Testis (tissue), 5 donors: ENCODE results near the gene C15orf61. TPM values are rescaled to one million over a fixed set of nuclear protein-coding genes. Genes with fewer than 3 reads are reported as not detected.

Source experiments
- DNase-seq: peaks from one replicate; pipeline ENCODE4 v3.0.0-alpha.2; 2019
- H3K27ac ChIP-seq, 2 donors: fragments of 200-600 bp; sonication (generic); one replicate each; pipeline ENCODE4 v1.5.1; 2019
- H3K27me3 ChIP-seq: fragments of 200-600 bp; sonication (generic); one replicate; pipeline ENCODE4 v1.5.1; 2019
- H3K36me3 ChIP-seq: fragments of 200-600 bp; sonication (generic); one replicate; pipeline ENCODE4 v1.5.1; 2017; ENCODE audit warnings: low read depth; ENCODE audit errors: missing control alignments
- H3K4me1 ChIP-seq: fragments of 200-600 bp; sonication (generic); one replicate; pipeline ENCODE4 v1.5.1; 2019
- H3K4me3 ChIP-seq, 2 donors: fragments of 200-600 bp; sonication (generic); one replicate each; pipeline ENCODE4 v1.5.1; 2017 to 2019
- H3K9me3 ChIP-seq: fragments of 200-600 bp; sonication (generic); one replicate; pipeline ENCODE4 v1.5.1; 2017
- POLR2A ChIP-seq: fragments of 450-650 bp; IDR thresholded peaks from one replicate; pipeline ENCODE4 v1.6.1; 2017; ENCODE audit warnings: antibody characterized with exemption, mild to moderate bottlenecking, moderate library complexity
- WGBS, 2 donors: methylation state at CpG; one replicate each; pipeline ENCODE4 v1.1.5; 2018; 5-methylcytosine and 5-hydroxymethylcytosine counted together
- intact Hi-C: fragments of 100-400 bp; cut with DNase I; formaldehyde crosslinking; loops from one replicate; pipeline ENCODE4 v1.15.1; 2023; ENCODE audit warnings: low total_unique reads
- long read RNA-seq, 2 donors: transcript quantifications; one replicate each; lab custom pipeline, GENCODE V29; 2026
- polyA plus RNA-seq: library from polyadenylated mRNA; stranded (reverse); fragments of 350-450 nt; fragmentation: Illumina TruSeq; extraction: RNeasy Lipid Tissue Mini Kit (QIAGEN cat#74804); gene quantifications from one replicate; pipeline ENCODE4 v1.2.3, GENCODE V29; 2014; ENCODE audit warnings: low read depth, low replicate concordance; ENCODE audit not compliant: insufficient read depth
- total RNA-seq, 2 donors: library from RNA; depleted of rRNA; stranded (reverse); fragments of >200 nt; gene quantifications; one replicate each; pipeline ENCODE4 v1.2.3, GENCODE V29; 2016
- TF ChIP-seq, protein P1 (sequence below), 3 experiments: fragments of 450-650 bp in 2 of 3; fragments of 200-600 bp in 1 of 3; sonication (generic) in 1 of 3; IDR thresholded peaks; one replicate each; pipeline ENCODE4 v1.5.1; 2016 to 2019; ENCODE audit warnings: antibody characterized with exemption in 3 of 3, mild to moderate bottlenecking in 2 of 3, moderate library complexity in 1 of 3

C15orf61 gene
- total RNA-seq (10 to 100 TPM; 24.9 to 28.6 TPM), polyA plus RNA-seq (42.8 TPM)
- long read RNA-seq, donor 1, full-length matches to known transcripts, result 28 of 28 reads
- long read RNA-seq, donor 1, partial matches to known transcripts, result 0 of 28 reads
- long read RNA-seq, donor 1, other reads (novel, unspliced or antisense), result 0 of 28 reads
- long read RNA-seq, donor 2, full-length matches to known transcripts, result 27 of 27 reads
- long read RNA-seq, donor 2, partial matches to known transcripts, result 0 of 27 reads
- long read RNA-seq, donor 2, other reads (novel, unspliced or antisense), result 0 of 27 reads

DNA sequence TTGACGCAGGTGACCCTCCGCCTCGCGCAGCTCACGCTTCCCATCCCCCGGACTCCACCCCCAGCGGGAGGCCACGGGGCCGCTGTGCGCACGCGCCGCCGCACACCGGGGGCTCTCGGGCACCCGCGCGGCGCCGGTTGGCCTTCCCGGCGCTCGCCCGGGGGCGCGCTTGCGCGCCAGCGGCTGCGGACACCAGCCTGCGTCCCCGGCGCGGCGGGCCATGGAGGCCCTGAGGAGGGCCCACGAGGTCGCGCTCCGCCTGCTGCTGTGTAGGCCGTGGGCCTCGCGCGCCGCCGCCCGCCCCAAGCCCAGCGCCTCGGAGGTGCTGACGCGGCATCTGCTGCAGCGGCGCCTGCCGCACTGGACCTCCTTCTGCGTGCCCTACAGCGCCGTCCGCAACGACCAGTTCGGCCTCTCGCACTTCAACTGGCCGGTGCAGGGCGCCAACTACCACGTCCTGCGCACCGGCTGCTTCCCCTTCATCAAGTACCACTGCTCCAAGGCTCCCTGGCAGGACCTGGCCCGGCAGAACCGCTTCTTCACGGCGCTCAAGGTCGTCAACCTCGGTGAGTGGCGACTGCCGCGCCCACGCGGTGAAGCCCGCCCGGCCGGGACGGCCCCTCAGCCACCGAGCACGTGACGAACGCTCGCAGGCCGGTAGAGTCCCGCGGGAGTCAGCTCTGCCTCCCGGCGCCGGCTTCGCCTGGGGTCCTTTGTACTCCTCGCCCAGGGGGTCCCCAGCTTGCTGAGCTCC lies at the start of gene C15orf61:
C15orf61 (plus strand) TSS at position 103 of the 754 bp plus-strand sequence; CDS start at position 221, 118 bp downstream.
- no peaks in the 10 kb centered on the region for H3K27me3 ChIP-seq
- peak; percentile 85 for DNase-seq
- intact Hi-C loops, result loop anchor here (10.0 kb wide), 1 partner anchor 314 kb away; no protein-coding TSS in a partner anchor
- H3K27ac ChIP-seq, result peak within 1 kb of the TSS; percentile 97 to 98
- peaks cover 8% of the 10 kb centered on the region for H3K4me1 ChIP-seq
- WGBS, 2 donors, result 0% methylated on average over 30 to 65 of the region's 94 CpGs
- H3K36me3 ChIP-seq, result no peaks in the 10 kb centered on the region
- H3K4me3 ChIP-seq, result peak within 1 kb of the TSS; percentile 83 to 88
- H3K9me3 ChIP-seq, result no peaks in the 10 kb centered on the region
- TF ChIP-seq POLR2A, result no peak
- TF ChIP-seq, protein P1, sequence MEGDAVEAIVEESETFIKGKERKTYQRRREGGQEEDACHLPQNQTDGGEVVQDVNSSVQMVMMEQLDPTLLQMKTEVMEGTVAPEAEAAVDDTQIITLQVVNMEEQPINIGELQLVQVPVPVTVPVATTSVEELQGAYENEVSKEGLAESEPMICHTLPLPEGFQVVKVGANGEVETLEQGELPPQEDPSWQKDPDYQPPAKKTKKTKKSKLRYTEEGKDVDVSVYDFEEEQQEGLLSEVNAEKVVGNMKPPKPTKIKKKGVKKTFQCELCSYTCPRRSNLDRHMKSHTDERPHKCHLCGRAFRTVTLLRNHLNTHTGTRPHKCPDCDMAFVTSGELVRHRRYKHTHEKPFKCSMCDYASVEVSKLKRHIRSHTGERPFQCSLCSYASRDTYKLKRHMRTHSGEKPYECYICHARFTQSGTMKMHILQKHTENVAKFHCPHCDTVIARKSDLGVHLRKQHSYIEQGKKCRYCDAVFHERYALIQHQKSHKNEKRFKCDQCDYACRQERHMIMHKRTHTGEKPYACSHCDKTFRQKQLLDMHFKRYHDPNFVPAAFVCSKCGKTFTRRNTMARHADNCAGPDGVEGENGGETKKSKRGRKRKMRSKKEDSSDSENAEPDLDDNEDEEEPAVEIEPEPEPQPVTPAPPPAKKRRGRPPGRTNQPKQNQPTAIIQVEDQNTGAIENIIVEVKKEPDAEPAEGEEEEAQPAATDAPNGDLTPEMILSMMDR (IDR thresholded peaks at IDR 0.05), result no peak

DNA sequence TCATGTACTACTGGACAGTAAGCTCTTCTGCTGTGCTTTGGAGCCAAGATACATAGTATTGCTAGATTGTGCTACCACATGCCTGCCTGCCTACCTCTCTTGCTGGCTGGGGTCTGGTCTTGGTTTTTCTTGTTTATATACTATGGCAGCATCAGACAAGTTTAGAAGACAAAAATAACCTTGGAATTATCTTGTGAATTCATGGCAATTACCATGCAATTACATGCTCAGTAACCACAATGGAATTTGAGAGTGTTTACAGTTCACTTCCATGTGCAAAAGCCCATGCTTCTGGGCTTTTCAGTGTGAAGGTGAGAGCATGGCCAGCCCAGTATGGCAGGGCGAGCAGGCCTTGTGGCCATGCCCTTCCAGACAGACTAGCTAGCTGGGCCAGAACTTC lies 48.0 kb upstream of the C15orf61 start:
- 86 to 100% methylated on average over 1 of the region's 1 CpG for WGBS, 2 donors
- TF ChIP-seq, protein P1 (IDR thresholded peaks at IDR 0.05), result no peak
- TF ChIP-seq POLR2A, result no peak
- no peaks in the 10 kb centered on the region for H3K9me3 ChIP-seq
- H3K4me3 ChIP-seq, result no peak overlapping the region
- no peak for DNase-seq
- no peaks in the 10 kb centered on the region for H3K27me3 ChIP-seq
- H3K36me3 ChIP-seq, result no peaks in the 10 kb centered on the region
- no peak overlapping the region for H3K27ac ChIP-seq
- no peaks in the 10 kb centered on the region for H3K4me1 ChIP-seq
- intact Hi-C loops, result no loop called here

DNA sequence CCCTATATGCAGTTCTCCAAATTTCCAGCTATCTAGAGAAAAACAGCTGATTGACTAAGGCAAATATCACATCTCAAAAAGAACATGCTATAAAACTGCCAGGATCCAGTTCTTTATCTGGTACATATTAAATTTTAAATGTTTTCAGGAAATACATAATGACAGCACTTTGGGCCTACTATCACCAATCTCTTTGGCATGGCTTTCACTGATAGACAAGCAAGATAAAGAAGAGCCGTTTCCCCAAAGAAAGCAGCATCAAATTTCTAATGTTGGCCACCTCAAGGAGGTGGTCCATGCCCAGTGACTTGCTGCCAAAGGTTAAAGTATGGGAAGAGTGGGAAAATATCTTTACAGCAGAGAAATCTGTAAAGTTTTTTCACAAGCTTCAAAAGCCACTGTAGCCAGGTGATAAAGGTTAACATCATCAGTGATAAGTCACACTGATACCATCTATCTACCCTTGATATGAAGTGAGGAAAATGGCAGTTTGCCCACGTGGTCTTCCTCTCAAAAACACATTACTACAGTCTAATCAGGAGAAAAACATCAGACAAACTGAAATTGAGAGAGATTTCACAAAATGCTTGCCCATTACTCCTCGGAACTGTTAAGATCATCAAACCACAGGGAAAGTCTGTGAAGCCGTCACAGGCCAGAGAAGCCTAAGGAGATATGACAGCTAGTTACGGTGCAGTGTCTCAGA lies 46.4 kb upstream of the C15orf61 start:
- 86 to 88% methylated on average over 5 of the region's 5 CpGs for WGBS, 2 donors
- intact Hi-C loops, result no loop called here

DNA sequence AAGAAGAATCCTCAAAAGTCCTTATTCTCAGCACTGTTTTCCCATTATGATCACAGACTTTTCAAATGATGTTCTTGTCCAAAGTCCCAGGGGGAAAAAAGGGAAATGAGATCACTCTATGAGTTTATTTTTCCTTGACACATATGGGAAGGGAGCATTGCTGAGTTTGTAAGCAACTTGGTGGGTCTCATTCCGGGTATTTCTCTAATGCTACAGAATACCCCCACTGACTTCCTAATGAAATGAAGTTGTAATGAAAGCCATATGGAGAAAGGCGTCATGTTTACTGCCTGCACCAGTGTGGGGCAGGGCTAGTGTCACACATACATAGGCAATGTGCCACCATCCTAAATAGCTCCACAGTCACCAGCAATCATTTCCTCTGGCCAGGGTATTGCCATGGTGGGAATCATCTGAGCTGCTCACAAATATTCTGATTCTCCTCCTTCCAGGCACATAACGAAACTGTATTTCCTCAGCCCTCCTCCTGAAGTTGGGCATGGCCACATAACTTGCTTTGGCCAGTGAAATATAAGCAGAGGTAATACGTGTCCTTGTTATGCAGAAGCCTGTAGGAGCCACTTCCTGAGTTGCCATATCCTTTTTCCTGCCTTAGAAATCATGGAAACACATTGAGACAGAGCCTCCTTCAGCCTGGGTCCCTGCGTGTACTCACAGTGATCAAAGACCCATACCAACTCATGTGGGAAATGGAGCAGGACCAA lies 41.0 kb upstream of the C15orf61 start:
- H3K4me3 ChIP-seq, result no peak overlapping the region
- no peak for DNase-seq
- no peaks in the 10 kb centered on the region for H3K9me3 ChIP-seq
- no peaks in the 10 kb centered on the region for H3K36me3 ChIP-seq
- no peak overlapping the region for H3K27ac ChIP-seq
- H3K4me1 ChIP-seq, result no peaks in the 10 kb centered on the region
- intact Hi-C loops, result no loop called here
- H3K27me3 ChIP-seq, result no peaks in the 10 kb centered on the region
- no peak for TF ChIP-seq POLR2A
- TF ChIP-seq, protein P1 (IDR thresholded peaks at IDR 0.05), result no peak
- 80 to 85% methylated on average over 5 of the region's 5 CpGs for whole genome bisulfite sequencing, 2 donors

More for the DNA sequence above, 46.4 kb upstream of the C15orf61 start:
- Histone ChIP-seq H3K27me3 (no peaks in the 10 kb centered on the region), H3K9me3 (no peaks in the 10 kb centered on the region), H3K4me1 (no peaks in the 10 kb centered on the region), H3K36me3 (no peaks in the 10 kb centered on the region), H3K27ac (no peak overlapping the region), H3K4me3 (no peak overlapping the region)
- no peak for DNase-seq
- TF ChIP-seq POLR2A, result no peak
- TF ChIP-seq, protein P1 (IDR thresholded peaks at IDR 0.05), result no peak
